ENCODE data around the gene EGFR.

- TF ChIP-seq, protein P1, sequence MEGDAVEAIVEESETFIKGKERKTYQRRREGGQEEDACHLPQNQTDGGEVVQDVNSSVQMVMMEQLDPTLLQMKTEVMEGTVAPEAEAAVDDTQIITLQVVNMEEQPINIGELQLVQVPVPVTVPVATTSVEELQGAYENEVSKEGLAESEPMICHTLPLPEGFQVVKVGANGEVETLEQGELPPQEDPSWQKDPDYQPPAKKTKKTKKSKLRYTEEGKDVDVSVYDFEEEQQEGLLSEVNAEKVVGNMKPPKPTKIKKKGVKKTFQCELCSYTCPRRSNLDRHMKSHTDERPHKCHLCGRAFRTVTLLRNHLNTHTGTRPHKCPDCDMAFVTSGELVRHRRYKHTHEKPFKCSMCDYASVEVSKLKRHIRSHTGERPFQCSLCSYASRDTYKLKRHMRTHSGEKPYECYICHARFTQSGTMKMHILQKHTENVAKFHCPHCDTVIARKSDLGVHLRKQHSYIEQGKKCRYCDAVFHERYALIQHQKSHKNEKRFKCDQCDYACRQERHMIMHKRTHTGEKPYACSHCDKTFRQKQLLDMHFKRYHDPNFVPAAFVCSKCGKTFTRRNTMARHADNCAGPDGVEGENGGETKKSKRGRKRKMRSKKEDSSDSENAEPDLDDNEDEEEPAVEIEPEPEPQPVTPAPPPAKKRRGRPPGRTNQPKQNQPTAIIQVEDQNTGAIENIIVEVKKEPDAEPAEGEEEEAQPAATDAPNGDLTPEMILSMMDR (IDR thresholded peaks at IDR 0.05), result no peak
- TF ChIP-seq POLR2A (IDR thresholded peaks at IDR 0.05), result no peak
Measured at GRCh38 chr7:55071411-55072175, 52.8 kb downstream of the EGFR start.

Data from prostate gland (tissue), 2 donors.